Skeletal muscle tissue (tissue), 4 donors: ENCODE results near the gene HIVEP3. TPM values are rescaled to one million over a fixed set of nuclear protein-coding genes. Genes with fewer than 3 reads are reported as not detected.
A peak's percentile ranks its signal among the peaks of the same experiment; 100 is the strongest.

Experiments used
- H3K27ac ChIP-seq: one replicate; pipeline ENCODE4 v1.7.0; 2013; ENCODE audit warnings: mild to moderate bottlenecking, low read depth, low read length, inconsistent platforms
- H3K27me3 ChIP-seq, 3 donors: one replicate each; pipeline ENCODE4 v1.7.0; 2013; ENCODE audit warnings: low read length in 3 of 3; ENCODE audit not compliant: control insufficient read depth in 3 of 3, insufficient read depth in 3 of 3
- H3K36me3 ChIP-seq, 3 donors: one replicate each; pipeline ENCODE4 v1.7.0; 2013; ENCODE audit warnings: low read length in 3 of 3; ENCODE audit not compliant: control insufficient read depth in 3 of 3, insufficient read depth in 3 of 3
- H3K4me1 ChIP-seq, 3 donors: one replicate each; pipeline ENCODE4 v1.7.0; 2013; ENCODE audit warnings: low read length in 3 of 3, mild to moderate bottlenecking in 3 of 3; ENCODE audit not compliant: control insufficient read depth in 3 of 3, insufficient read depth in 3 of 3
- H3K4me3 ChIP-seq, 3 donors: one replicate each; pipeline ENCODE4 v1.7.0; 2013; ENCODE audit warnings: low read length in 3 of 3
- H3K9ac ChIP-seq, 3 donors: one replicate each; pipeline ENCODE4 v1.7.0; 2013; ENCODE audit warnings: low read length in 3 of 3, mild to moderate bottlenecking in 3 of 3, moderate library complexity in 2 of 3, low read depth in 1 of 3
- H3K9me3 ChIP-seq, 3 donors: one replicate each; pipeline ENCODE4 v1.7.0; 2013; ENCODE audit warnings: low read length in 3 of 3; ENCODE audit not compliant: control insufficient read depth in 3 of 3
- total RNA-seq: library from RNA; depleted of rRNA; stranded (reverse); fragments of >200 nt; gene quantifications from one replicate; pipeline ENCODE4 v1.2.3, GENCODE V29; 2014
- donor health status: Osteomylitis.

Gene HIVEP3
- total RNA-seq, 1 donor from 2014 or later, result 0.52 TPM

DNA sequence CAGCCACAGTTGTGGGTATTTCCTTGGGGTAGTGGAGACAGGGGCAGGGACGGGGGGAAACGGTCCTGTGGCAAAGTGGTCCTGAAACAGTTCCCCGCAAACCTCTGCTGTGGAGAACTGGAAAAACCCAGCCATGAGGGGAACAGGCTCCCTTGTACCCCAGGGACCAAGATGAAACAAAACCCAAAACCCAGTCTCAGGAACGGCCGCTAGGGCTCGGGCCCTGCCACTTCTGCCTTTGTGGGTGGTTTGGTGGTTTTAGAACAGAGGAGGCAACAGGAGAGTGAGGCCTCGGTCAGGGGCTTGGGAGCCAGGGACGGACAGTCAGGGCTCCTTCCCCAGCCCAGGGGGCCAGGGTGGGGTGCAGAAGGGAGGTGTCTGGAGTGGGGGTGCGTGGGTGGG, 409.5 kb downstream of the HIVEP3 start:
- H3K36me3 ChIP-seq, result peaks cover 0 to 2% (median 0%) of the 10 kb centered on the region in 3 donors
- H3K9ac ChIP-seq, result no peak overlapping the region
- H3K27me3 ChIP-seq, result no peaks in the 10 kb centered on the region
- H3K4me3 ChIP-seq, result no peak overlapping the region
- H3K27ac ChIP-seq, result no peak overlapping the region
- H3K9me3 ChIP-seq, result no peaks in the 10 kb centered on the region
- peaks cover 3 to 10% (median 8%) of the 10 kb centered on the region in 3 donors for H3K4me1 ChIP-seq

DNA sequence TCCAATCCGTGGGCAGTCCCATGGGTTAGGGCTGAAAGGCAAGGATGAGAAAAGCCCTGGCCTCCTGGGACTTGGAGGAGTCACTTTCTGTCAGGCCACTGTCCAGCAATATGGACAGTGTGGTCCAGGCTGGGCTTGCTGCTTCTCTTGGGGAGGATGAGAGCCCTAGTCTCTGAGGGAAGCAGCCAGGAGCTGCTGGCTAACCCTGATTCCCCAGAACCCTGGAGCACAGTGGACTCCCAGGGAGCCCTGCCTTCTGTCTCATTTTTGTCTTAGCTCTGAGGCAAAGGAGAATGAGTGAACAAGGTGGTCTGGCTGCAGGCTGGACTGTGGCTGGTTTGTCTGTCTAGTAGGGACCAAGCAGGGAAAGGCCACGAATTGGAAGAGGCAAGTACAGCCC, 410.4 kb downstream of the HIVEP3 start:
- Histone ChIP-seq H3K27ac (no peak overlapping the region), H3K36me3 (peaks cover 0 to 2% (median 0%) of the 10 kb centered on the region in 3 donors), H3K27me3 (no peaks in the 10 kb centered on the region), H3K4me3 (no peak overlapping the region), H3K9me3 (no peaks in the 10 kb centered on the region), H3K9ac (no peak overlapping the region), H3K4me1 (peaks cover 4 to 20% (median 17%) of the 10 kb centered on the region in 3 donors)

DNA sequence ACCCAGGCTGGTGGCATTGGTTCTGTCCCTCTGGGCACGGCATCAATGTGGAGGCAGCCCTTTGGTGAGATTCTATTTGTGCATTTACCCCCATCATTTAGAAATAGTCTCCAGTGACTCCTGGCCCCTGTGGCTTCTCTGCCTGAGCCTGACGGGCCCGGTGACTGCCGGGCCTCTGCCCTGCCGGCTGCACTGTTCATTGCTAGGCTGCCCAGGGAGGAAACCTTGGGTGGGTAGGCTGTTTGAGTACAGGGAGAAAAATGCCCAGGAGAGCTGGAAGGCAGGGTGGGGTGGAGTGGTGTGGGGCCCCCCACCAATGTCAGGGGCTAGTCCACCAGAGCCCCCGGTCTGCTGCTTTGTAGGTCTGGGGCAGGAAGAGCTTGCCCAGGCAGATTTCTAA, 410.9 kb downstream of the HIVEP3 start:
- H3K9me3 ChIP-seq, result no peaks in the 10 kb centered on the region
- no peak overlapping the region for H3K4me3 ChIP-seq
- H3K4me1 ChIP-seq, result peaks cover 8 to 24% (median 22%) of the 10 kb centered on the region in 3 donors
- H3K27ac ChIP-seq, result no peak overlapping the region
- no peaks in the 10 kb centered on the region for H3K27me3 ChIP-seq
- no peak overlapping the region for H3K9ac ChIP-seq
- peaks cover 0 to under 1% (median 0%) of the 10 kb centered on the region in 3 donors for H3K36me3 ChIP-seq

DNA sequence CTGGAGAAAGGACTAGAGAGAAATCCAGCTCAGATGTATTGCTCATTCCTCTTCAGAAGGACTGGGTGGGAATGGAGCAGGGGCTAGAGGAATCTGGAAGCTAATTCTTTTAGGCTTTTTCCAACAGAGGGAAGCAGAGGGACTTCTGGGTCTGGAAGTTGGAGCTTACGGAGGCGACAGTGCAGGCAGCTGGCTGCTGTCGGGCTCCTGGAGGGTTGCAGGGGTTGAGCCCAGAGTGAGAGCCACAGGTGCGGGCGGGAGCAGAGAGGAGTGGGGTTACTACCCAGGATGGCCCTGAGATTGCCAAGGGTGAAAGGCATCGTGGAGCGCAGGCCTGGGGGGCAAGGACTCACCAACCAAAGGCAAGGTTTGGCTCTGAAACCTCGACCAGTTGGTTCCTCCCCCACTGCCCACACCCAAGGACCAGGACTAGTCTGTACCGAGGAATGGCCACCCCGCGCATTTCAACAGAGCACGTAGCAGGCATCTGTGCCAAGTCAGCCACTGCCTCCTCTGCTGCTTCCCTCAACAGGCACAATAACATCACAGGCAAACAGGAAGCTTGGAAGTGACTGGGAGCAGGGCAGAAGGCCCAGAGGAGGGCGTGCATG, 411.5 kb downstream of the HIVEP3 start:
- H3K27ac ChIP-seq, result no peak overlapping the region
- no peaks in the 10 kb centered on the region for H3K9me3 ChIP-seq
- H3K4me3 ChIP-seq, result no peak overlapping the region
- H3K27me3 ChIP-seq, result no peaks in the 10 kb centered on the region
- H3K4me1 ChIP-seq, result peaks cover 15 to 30% (median 28%) of the 10 kb centered on the region in 3 donors
- no peaks in the 10 kb centered on the region for H3K36me3 ChIP-seq
- peak overlapping the region in 1 of 3 donors; percentile 54 for H3K9ac ChIP-seq

DNA sequence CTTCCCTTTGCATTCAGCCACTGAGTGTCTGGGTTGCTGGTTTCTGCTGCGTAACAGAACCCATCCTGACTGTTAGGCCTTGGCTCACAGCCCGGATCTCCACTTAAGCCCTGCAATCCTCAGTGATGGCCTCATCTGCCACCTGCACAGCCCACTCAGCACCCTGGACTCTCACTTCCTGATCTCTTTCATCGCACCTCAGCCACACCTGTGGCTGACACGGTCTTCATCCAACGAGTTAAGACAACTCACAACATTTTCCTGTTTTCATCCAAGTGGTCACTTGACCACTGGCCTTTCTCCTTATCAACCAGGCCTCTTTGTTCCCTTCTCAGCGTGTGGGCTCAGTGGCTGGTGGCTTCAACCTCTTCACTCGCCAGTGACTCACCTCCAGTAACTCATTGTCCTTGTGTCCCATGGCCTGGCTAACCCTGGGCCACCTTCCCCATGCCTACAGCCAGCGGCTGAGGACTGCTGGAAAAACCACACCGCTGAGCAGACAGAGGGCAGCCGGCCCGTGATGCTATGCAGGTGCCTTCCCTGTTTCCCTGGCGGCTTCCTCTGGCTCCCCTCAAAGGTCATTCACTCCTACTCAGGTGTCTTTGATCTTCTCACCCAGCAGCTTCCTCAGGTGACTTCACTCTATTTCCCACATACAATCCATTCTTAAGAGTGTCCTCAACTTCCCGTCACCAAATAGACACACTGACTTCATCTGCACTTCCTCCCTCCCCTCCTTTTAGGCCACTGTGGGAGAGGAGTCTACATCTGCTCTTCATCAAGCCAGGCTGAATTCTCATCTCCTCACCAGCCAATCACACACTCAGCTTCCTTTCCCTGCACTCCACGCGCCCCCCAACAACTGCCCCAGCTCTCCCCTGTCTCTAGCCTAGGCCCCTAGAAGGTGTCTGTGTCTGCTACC, 414.3 kb downstream of the HIVEP3 start:
- Histone ChIP-seq H3K27ac (no peak overlapping the region), H3K9me3 (no peaks in the 10 kb centered on the region), H3K9ac (no peak overlapping the region), H3K27me3 (no peaks in the 10 kb centered on the region), H3K36me3 (no peaks in the 10 kb centered on the region), H3K4me1 (peaks cover 40 to 56% (median 54%) of the 10 kb centered on the region in 3 donors), H3K4me3 (no peak overlapping the region)

DNA sequence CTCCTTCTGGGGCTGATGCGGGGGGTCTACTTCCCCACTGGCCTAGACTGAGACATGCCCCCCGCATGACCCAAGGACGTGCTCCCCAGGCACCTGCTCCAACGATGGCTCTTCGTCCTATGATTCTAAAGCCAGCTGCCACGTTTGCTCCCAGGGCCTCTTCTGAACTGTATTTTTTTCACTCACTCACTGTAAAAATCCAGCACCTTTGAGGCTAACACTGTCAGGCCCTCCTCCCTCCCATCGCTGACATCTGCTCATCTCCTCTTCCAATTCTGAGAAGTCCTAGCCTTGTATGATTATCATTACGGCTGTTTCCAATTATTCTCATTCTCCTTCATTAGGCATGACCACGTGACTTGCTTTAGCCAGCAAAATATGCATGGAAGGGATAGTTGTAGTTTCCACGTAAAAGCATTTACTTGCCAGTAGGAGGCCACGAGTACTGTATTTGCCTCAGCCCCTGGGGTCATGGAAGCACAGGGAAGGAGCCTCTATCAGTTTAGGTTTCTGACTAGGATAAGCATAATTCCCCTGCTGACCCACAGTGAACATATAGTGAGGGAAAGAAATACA, 415.1 kb downstream of the HIVEP3 start:
- Histone ChIP-seq H3K9me3 (no peaks in the 10 kb centered on the region), H3K4me1 (peaks cover 47 to 63% (median 61%) of the 10 kb centered on the region in 3 donors), H3K4me3 (no peak overlapping the region), H3K27ac (peak overlapping the region; percentile 83), H3K27me3 (no peaks in the 10 kb centered on the region), H3K9ac (no peak overlapping the region), H3K36me3 (no peaks in the 10 kb centered on the region)

DNA sequence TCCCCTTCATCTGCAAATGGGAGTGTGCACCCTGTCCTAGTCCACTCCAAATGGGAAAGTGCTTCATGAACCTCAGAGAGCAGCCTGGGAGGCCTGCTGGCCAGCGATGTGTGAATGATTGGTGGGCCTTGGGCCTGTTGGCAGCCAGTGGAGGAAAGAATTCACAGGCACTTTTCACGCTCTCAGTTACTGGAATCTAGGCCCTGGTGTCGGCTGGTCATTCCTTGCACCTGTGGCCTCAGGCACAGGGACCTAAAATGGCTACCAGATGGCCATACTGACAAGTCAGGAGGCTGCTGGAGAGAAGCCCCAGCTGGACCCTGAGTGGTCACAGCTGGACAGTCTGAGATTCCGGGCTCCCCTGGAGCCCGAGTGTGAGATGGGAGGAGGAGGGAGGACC, 415.8 kb downstream of the HIVEP3 start:
- Histone ChIP-seq H3K27me3 (no peaks in the 10 kb centered on the region), H3K4me1 (peaks cover 53 to 71% (median 68%) of the 10 kb centered on the region in 3 donors), H3K27ac (peak overlapping the region; percentile 83), H3K36me3 (no peaks in the 10 kb centered on the region), H3K4me3 (peak overlapping the region in 1 of 3 donors; percentile 6), H3K9ac (peak overlapping the region in 1 of 3 donors; percentile 33), H3K9me3 (no peaks in the 10 kb centered on the region)

DNA sequence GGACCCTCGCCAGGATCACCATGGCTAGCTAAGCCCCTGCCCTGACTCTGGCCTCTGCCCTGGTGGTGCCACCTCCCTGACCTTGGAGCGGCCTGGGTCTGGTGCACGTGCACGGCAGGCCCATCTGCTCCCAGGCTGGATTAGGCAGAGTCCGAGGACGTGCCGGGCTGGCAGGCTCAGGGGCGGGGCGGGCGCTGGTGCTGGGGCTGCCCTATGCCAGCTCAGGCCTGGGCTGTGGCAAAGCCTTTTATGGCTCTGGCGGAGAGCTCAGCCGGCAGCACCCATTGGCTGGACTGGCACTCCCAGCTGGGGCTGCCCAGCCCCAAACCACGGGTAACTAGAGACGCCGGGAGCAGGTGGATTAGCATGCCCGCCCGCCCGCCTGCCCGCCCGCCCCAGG, 417.1 kb downstream of the HIVEP3 start:
- H3K9me3 ChIP-seq, result no peaks in the 10 kb centered on the region
- peaks cover 56 to 75% (median 71%) of the 10 kb centered on the region in 3 donors for H3K4me1 ChIP-seq
- peak overlapping the region; percentile 83 for H3K27ac ChIP-seq

DNA sequence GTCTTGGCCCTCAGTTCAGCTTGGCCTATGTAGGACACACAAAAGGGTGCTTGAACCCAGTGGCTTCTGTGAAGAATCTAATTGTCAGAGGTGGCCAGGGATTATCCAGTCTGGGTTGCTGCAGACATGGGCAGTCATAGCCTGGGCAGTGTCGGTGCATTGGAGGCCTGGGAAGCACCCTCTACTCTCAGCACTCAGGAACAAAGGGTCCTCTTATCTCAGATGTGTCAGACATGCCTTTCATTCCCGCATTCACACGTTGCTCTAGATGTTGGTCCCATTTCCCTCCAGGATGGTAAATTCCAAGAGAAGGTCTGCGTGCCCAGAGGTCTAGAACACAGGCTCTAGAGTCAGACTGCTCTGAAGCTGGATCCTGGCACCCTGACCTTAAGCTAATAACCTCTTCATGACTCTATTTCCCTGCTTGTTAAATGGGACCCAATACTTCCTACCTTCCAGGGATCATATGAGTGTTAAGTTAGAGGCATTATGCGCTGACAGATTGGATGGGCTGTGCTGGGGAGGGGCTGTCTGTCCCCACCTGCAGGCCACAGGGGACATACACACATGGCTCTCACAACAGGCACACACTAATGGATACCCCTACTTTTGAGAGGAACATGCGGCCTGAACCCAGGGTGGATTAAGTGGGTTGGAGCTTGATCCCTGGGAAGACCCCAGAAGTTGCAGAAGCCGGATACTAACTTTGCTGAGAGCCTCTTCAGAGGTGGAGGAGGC, 417.8 kb downstream of the HIVEP3 start:
- Histone ChIP-seq H3K9me3 (no peaks in the 10 kb centered on the region), H3K4me3 (no peak overlapping the region), H3K27me3 (no peaks in the 10 kb centered on the region), H3K27ac (peak overlapping the region; percentile 83), H3K4me1 (peaks cover 57 to 80% (median 77%) of the 10 kb centered on the region in 3 donors), H3K36me3 (no peaks in the 10 kb centered on the region), H3K9ac (peak overlapping the region; percentile 33 to 72 (median 40))

More for the DNA sequence above, 417.1 kb downstream of the HIVEP3 start:
- H3K27me3 ChIP-seq, result no peaks in the 10 kb centered on the region
- peak overlapping the region in 2 of 3 donors; percentile 29 to 58 for H3K9ac ChIP-seq
- H3K36me3 ChIP-seq, result no peaks in the 10 kb centered on the region
- no peak overlapping the region for H3K4me3 ChIP-seq
